ENCODE measurements around the gene IRF2. TPM values are rescaled to one million over a fixed set of nuclear protein-coding genes. Genes with fewer than 3 reads are reported as not detected.
A peak's percentile ranks its signal among the peaks of the same experiment; 100 is the strongest.

IRF2 gene
- total RNA-seq, 4 donors from 2014 or later, result 23.7 to 36.8 (median 30.4) TPM

DNA sequence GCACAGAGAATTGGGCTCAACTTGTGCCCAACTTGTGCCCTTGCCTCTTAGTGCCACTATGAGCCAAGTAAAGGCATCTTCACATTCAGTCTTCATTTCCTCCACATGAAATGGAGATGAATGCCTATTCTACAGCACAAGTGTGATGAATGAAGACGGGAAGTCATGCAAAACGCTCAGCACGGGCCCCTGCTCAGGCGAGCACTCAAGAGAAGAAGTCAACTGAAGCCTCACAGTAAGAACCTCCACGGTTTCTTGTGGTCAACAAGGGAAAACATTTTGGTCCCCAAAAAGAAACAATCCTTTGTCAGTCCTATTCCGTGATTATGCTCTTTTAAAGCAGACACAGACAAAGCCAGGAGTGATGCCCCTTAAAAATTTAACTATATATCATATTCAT is 87.0 kb downstream of the IRF2 start:
- Histone ChIP-seq H3K4me3 (no peak overlapping the region), H3K27ac (peak overlapping the region in 2 of 4 donors; percentile 85 to 91), H3K36me3 (peaks cover 0 to 59% (median 0%) of the 10 kb centered on the region in 3 donors), H3K27me3 (no peaks in the 10 kb centered on the region), H3K9me3 (no peaks in the 10 kb centered on the region), H3K4me1 (peaks cover 10 to 50% (median 38%) of the 10 kb centered on the region in 4 donors)
- DNase-seq (ENCODE audit: low spot score in 2 of 2), result no peak
- 80 to 82% methylated on average over 6 of the region's 6 CpGs for WGBS, 2 donors
- TF ChIP-seq EP300 (IDR thresholded peaks at IDR 0.05) (no peak), POLR2A (IDR thresholded peaks at IDR 0.05) (no peak)
- TF ChIP-seq, protein P1, sequence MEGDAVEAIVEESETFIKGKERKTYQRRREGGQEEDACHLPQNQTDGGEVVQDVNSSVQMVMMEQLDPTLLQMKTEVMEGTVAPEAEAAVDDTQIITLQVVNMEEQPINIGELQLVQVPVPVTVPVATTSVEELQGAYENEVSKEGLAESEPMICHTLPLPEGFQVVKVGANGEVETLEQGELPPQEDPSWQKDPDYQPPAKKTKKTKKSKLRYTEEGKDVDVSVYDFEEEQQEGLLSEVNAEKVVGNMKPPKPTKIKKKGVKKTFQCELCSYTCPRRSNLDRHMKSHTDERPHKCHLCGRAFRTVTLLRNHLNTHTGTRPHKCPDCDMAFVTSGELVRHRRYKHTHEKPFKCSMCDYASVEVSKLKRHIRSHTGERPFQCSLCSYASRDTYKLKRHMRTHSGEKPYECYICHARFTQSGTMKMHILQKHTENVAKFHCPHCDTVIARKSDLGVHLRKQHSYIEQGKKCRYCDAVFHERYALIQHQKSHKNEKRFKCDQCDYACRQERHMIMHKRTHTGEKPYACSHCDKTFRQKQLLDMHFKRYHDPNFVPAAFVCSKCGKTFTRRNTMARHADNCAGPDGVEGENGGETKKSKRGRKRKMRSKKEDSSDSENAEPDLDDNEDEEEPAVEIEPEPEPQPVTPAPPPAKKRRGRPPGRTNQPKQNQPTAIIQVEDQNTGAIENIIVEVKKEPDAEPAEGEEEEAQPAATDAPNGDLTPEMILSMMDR (IDR thresholded peaks at IDR 0.05), result no peak

GRCh38 chr4:184386271-184386781 is 88.0 kb downstream of the IRF2 start:
- H3K36me3 ChIP-seq, result peaks cover 0 to 49% (median 0%) of the 10 kb centered on the region in 3 donors
- TF ChIP-seq, protein P1 (IDR thresholded peaks at IDR 0.05), result no peak
- TF ChIP-seq POLR2A (IDR thresholded peaks at IDR 0.05), result no peak
- TF ChIP-seq EP300 (IDR thresholded peaks at IDR 0.05), result no peak
- H3K4me1 ChIP-seq, result peaks cover 10 to 54% (median 40%) of the 10 kb centered on the region in 4 donors
- no peak overlapping the region for H3K4me3 ChIP-seq
- DNase-seq (ENCODE audit: low spot score in 2 of 2), result no peak
- no peaks in the 10 kb centered on the region for H3K27me3 ChIP-seq
- H3K27ac ChIP-seq, result peak overlapping the region; percentile 16 to 91 (median 78)
- no peaks in the 10 kb centered on the region for H3K9me3 ChIP-seq
- 51 to 55% methylated on average over 10 of the region's 10 CpGs for WGBS, 2 donors

GRCh38 chr4:184385705-184386141 is 88.6 kb downstream of the IRF2 start:
- no peaks in the 10 kb centered on the region for H3K27me3 ChIP-seq
- DNase-seq (ENCODE audit: low spot score in 2 of 2), result no peak
- H3K27ac ChIP-seq, result peak overlapping the region; percentile 16 to 91 (median 78)
- H3K4me3 ChIP-seq, result no peak overlapping the region
- no peaks in the 10 kb centered on the region for H3K9me3 ChIP-seq
- peaks cover 10 to 54% (median 40%) of the 10 kb centered on the region in 4 donors for H3K4me1 ChIP-seq
- 33 to 36% methylated on average over 6 of the region's 6 CpGs for WGBS, 2 donors
- H3K36me3 ChIP-seq, result peaks cover 0 to 43% (median 0%) of the 10 kb centered on the region in 3 donors
- peak in 1 of 2 donors; percentile 73 for TF ChIP-seq EP300 (IDR thresholded peaks at IDR 0.05)
- TF ChIP-seq, protein P1 (IDR thresholded peaks at IDR 0.05), result no peak

- Histone ChIP-seq H3K36me3 (peaks cover 0 to 35% (median 0%) of the 10 kb centered on the region in 3 donors), H3K27me3 (no peaks in the 10 kb centered on the region), H3K4me1 (peaks cover 10 to 54% (median 40%) of the 10 kb centered on the region in 4 donors), H3K9me3 (no peaks in the 10 kb centered on the region), H3K4me3 (peak overlapping the region in 2 of 4 donors; percentile 24 to 40), H3K27ac (peak overlapping the region; percentile 16 to 91 (median 78))
- 63 to 71% methylated on average over 7 of the region's 7 CpGs for WGBS, 2 donors
- TF ChIP-seq EP300 (IDR thresholded peaks at IDR 0.05) (no peak), POLR2A (IDR thresholded peaks at IDR 0.05) (no peak)
- TF ChIP-seq, protein P1 (IDR thresholded peaks at IDR 0.05), result no peak
- no peak for DNase-seq (ENCODE audit: low spot score in 2 of 2)
Measured at GRCh38 chr4:184384810-184385557, 89.4 kb downstream of the IRF2 start.
